ENCODE results near the gene CERS3.

The CERS3 gene

DNA sequence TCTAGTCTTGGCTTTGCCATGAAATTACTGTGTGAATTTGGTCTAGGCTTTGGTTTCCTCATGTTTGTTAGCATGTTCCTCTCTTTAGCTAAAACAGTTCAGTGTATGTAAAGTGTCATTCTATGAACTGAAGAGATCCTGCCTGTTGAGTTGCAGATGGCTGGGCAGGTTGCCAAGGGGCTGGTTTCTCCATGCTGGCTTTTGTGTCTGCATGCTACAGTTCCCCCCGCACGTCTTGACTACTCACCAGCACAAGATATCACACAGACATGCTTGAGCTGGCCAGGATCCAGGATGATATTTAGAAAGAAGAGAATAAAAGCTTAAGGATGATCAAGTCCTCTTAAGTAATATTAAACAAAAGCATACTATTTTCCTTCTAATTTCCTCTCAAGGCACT, 90.2 kb downstream of the CERS3 start:
- no peaks in the 10 kb centered on the region for H3K79me2 ChIP-seq
- no peak overlapping the region for H2AFZ ChIP-seq
- H3K27me3 ChIP-seq (ENCODE audit: control insufficient read depth, insufficient read depth, low read length): no peaks in the 10 kb centered on the region
- no peaks in the 10 kb centered on the region for H3K4me1 ChIP-seq
- no peak overlapping the region for H3K27ac ChIP-seq
- H3K4me3 ChIP-seq (ENCODE audit: low read depth, low read length): no peak overlapping the region
- no peaks in the 10 kb centered on the region for H3K36me3 ChIP-seq (ENCODE audit: control insufficient read depth, insufficient read depth, low read length)
- TF ChIP-seq, protein P1, sequence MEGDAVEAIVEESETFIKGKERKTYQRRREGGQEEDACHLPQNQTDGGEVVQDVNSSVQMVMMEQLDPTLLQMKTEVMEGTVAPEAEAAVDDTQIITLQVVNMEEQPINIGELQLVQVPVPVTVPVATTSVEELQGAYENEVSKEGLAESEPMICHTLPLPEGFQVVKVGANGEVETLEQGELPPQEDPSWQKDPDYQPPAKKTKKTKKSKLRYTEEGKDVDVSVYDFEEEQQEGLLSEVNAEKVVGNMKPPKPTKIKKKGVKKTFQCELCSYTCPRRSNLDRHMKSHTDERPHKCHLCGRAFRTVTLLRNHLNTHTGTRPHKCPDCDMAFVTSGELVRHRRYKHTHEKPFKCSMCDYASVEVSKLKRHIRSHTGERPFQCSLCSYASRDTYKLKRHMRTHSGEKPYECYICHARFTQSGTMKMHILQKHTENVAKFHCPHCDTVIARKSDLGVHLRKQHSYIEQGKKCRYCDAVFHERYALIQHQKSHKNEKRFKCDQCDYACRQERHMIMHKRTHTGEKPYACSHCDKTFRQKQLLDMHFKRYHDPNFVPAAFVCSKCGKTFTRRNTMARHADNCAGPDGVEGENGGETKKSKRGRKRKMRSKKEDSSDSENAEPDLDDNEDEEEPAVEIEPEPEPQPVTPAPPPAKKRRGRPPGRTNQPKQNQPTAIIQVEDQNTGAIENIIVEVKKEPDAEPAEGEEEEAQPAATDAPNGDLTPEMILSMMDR (IDR thresholded peaks at IDR 0.05): no peak
- no peak overlapping the region for H3K4me2 ChIP-seq (ENCODE audit: low read length)
- no peak overlapping the region for H3K9ac ChIP-seq
- no peaks in the 10 kb centered on the region for H3K9me3 ChIP-seq (ENCODE audit: control insufficient read depth, low read length)

DNA sequence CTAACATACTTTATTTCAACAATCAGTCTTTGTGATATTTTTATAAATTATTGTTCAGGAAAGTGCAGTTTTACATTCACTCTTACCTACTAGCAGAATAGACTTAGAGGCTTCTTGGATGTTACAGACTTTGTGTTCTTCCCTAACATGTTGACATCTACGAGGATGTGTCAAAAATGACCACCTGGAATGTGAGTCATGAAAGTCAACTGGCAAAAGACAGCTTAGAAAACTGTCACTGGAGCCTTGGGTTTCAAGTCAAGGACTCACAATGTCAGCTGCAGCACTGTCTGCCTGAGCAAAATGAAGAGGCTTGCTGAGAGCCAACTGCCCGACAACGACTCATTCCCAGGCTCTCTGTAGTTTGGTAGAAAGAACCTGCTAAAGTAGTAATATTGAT, 91.5 kb downstream of the CERS3 start:
- Histone ChIP-seq H3K4me3 (ENCODE audit: low read depth, low read length) (no peak overlapping the region), H3K79me2 (no peaks in the 10 kb centered on the region), H2AFZ (no peak overlapping the region), H3K4me2 (ENCODE audit: low read length) (no peak overlapping the region), H3K27me3 (ENCODE audit: control insufficient read depth, insufficient read depth, low read length) (no peaks in the 10 kb centered on the region), H3K9ac (no peak overlapping the region), H3K27ac (no peak overlapping the region), H3K36me3 (ENCODE audit: control insufficient read depth, insufficient read depth, low read length) (no peaks in the 10 kb centered on the region), H3K9me3 (ENCODE audit: control insufficient read depth, low read length) (no peaks in the 10 kb centered on the region), H3K4me1 (no peaks in the 10 kb centered on the region)
- TF ChIP-seq, protein P1 (IDR thresholded peaks at IDR 0.05): no peak

DNA sequence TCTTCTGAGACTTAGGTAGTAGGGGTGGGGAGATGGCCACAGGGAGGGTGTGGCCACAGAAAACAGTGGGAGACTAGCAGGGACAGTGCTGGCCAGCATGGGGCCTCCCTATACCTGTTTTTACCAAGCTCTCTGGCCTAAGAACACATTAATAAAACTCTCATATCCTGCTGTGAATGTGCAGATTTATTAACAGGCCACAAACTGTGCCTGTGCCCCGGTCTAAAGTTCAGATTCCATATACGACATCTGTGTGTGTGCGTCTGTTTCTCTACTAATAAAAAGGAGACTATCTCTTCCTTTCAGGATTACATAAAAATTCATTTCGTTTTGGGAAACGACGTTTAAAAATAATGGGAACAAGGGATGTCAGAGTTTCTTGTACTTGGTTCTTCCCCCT, 94.2 kb downstream of the CERS3 start:
- Histone ChIP-seq H2AFZ (no peak overlapping the region), H3K9me3 (ENCODE audit: control insufficient read depth, low read length) (no peaks in the 10 kb centered on the region), H3K4me2 (ENCODE audit: low read length) (no peak overlapping the region), H3K4me3 (ENCODE audit: low read depth, low read length) (no peak overlapping the region), H3K4me1 (no peaks in the 10 kb centered on the region), H3K27me3 (ENCODE audit: control insufficient read depth, insufficient read depth, low read length) (no peaks in the 10 kb centered on the region), H3K79me2 (no peaks in the 10 kb centered on the region), H3K36me3 (ENCODE audit: control insufficient read depth, insufficient read depth, low read length) (no peaks in the 10 kb centered on the region), H3K9ac (no peak overlapping the region), H3K27ac (no peak overlapping the region)
- TF ChIP-seq, protein P1 (IDR thresholded peaks at IDR 0.05): no peak

DNA sequence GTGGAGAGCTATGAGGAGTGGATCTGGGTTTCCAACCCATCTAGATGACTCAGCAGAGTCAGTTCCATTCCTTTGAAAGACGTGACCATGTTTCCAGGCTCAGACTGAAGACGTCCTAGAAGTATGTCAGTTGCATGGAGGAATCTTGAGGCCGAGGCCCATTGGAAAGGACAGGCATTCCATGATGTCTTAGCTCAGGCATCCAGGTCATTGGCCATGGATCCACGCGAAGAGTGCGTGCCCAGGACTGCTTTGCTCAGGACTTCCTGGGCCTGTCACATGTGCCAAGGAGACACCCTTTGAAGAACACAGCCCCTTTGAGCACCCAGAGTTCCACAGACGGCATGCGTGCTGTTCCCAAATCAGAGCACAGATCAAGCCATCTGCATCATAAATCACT, 94.7 kb downstream of the CERS3 start:
- no peaks in the 10 kb centered on the region for H3K9me3 ChIP-seq (ENCODE audit: control insufficient read depth, low read length)
- H3K27ac ChIP-seq: no peak overlapping the region
- H3K36me3 ChIP-seq (ENCODE audit: control insufficient read depth, insufficient read depth, low read length): no peaks in the 10 kb centered on the region
- H2AFZ ChIP-seq: no peak overlapping the region
- H3K4me3 ChIP-seq (ENCODE audit: low read depth, low read length): no peak overlapping the region
- no peak overlapping the region for H3K4me2 ChIP-seq (ENCODE audit: low read length)
- H3K27me3 ChIP-seq (ENCODE audit: control insufficient read depth, insufficient read depth, low read length): no peaks in the 10 kb centered on the region
- H3K4me1 ChIP-seq: no peaks in the 10 kb centered on the region
- TF ChIP-seq, protein P1 (IDR thresholded peaks at IDR 0.05): no peak
- no peak overlapping the region for H3K9ac ChIP-seq
- no peaks in the 10 kb centered on the region for H3K79me2 ChIP-seq

DNA sequence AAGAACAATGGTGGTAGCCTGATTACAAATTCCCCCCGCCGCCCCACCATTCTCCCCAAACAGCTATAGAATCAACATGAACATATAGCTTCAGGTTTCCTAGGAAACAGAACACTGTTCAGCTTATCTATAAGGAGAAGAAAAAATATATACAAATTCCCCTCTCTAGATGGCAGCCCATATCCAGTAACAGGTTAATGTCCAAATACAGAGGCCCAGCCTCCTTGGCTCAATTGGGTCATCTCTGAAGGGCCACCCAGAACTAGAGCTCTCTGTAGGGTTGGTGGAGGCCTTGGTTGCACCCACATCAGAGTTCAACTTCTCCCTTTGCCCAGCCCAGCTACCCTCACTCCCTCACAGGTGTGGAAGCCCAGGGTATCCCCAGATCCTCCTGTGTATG, 95.4 kb downstream of the CERS3 start:
- no peak overlapping the region for H3K4me3 ChIP-seq (ENCODE audit: low read depth, low read length)
- H3K9me3 ChIP-seq (ENCODE audit: control insufficient read depth, low read length): no peaks in the 10 kb centered on the region
- TF ChIP-seq, protein P1 (IDR thresholded peaks at IDR 0.05): no peak
- H3K27ac ChIP-seq: no peak overlapping the region
- H3K79me2 ChIP-seq: no peaks in the 10 kb centered on the region
- H2AFZ ChIP-seq: no peak overlapping the region
- H3K27me3 ChIP-seq (ENCODE audit: control insufficient read depth, insufficient read depth, low read length): no peaks in the 10 kb centered on the region
- H3K9ac ChIP-seq: no peak overlapping the region
- H3K4me1 ChIP-seq: no peaks in the 10 kb centered on the region
- H3K4me2 ChIP-seq (ENCODE audit: low read length): no peak overlapping the region
- H3K36me3 ChIP-seq (ENCODE audit: control insufficient read depth, insufficient read depth, low read length): no peaks in the 10 kb centered on the region
